B cell (primary cell): ENCODE data around the gene OCLN. TPM values are rescaled to one million over a fixed set of nuclear protein-coding genes. Genes with fewer than 3 reads are reported as not detected.
"Not testable (repeated sequence)": the region's sequence is repeated elsewhere in the genome, so short reads cannot be mapped to it uniquely, and the experiment has no call there.

Experiments used
- ATAC-seq: fragments of 200-7000 bp; cut with Tn5 transposase; one replicate; pipeline ENCODE4 v1.10.0; 2021; ENCODE audit warnings: low read depth, mild to moderate bottlenecking, moderate number of reproducible peaks, moderate library complexity
- CTCF ChIA-PET: fragments of 350-600 bp; sonication (Branson Sonifier 250); formaldehyde crosslinking; loops from one replicate; lab custom pipeline; 2021; ENCODE audit warnings: antibody characterized with exemption, inconsistent platforms; lab: Charles Lee
- POLR2A ChIA-PET: fragments of 350-600 bp; sonication (Branson Sonifier 250); formaldehyde crosslinking; loops from one replicate; lab custom pipeline; 2021; ENCODE audit warnings: antibody characterized with exemption; lab: Charles Lee
- DNase-seq: peaks from one replicate; pipeline ENCODE4 v3.0.0; 2013
- H2AFZ ChIP-seq: 2 replicates; pipeline ENCODE4 v1.6.1; 2012; ENCODE audit warnings: mild to moderate bottlenecking, low read depth, low read length; ENCODE audit not compliant: insufficient read depth, poor library complexity, severe bottlenecking
- H3K27ac ChIP-seq, 2 donors: 1 replicate in 1 of 2; 2 replicates in 1 of 2; pipeline ENCODE4 v1.5.1; 2012 to 2013; ENCODE audit warnings: low read length in 2 of 2, mild to moderate bottlenecking in 2 of 2, moderate library complexity in 1 of 2
- H3K27me3 ChIP-seq, 4 experiments: fragments of 200-600 bp in 1 of 4; sonication (generic) in 1 of 4; replicated peaks in 1 of 4; 1 replicate in 2 of 4; 2 replicates in 2 of 4; pipeline versions ENCODE4 v1.6.1 to v1.7.0; 2013 to 2016; ENCODE audit warnings: low read length in 3 of 4, mild to moderate bottlenecking in 2 of 4, mixed read lengths in 1 of 4, moderate library complexity in 1 of 4; ENCODE audit not compliant: insufficient read depth in 4 of 4, control insufficient read depth in 3 of 4; ENCODE audit errors: control extremely low read depth in 1 of 4
- H3K36me3 ChIP-seq, 2 experiments: replicated peaks in 1 of 2; 1 replicate in 1 of 2; 2 replicates in 1 of 2; pipeline versions ENCODE4 v1.6.1 to v1.7.1; 2013; ENCODE audit warnings: low read length in 1 of 2; ENCODE audit not compliant: insufficient read depth in 2 of 2, control insufficient read depth in 1 of 2; ENCODE audit errors: control extremely low read depth in 1 of 2, extremely low read depth in 1 of 2
- H3K4me1 ChIP-seq, 2 donors: fragments of 200-600 bp in 1 of 2; sonication (generic) in 1 of 2; 1 replicate in 1 of 2; 2 replicates in 1 of 2; pipeline versions ENCODE4 v1.5.1 to v1.6.1; 2013 to 2017; ENCODE audit warnings: low read length in 2 of 2; ENCODE audit not compliant: control insufficient read depth in 2 of 2, insufficient read depth in 2 of 2
- H3K4me2 ChIP-seq: replicated peaks from 2 replicates; pipeline ENCODE3; 2012; ENCODE audit warnings: mild to moderate bottlenecking, low read depth, low read length; ENCODE audit not compliant: poor library complexity, severe bottlenecking
- H3K4me3 ChIP-seq, 5 experiments: fragments of 200-600 bp in 1 of 5; sonication (generic) in 1 of 5; 1 replicate in 3 of 5; 2 replicates in 2 of 5; pipeline versions ENCODE4 v1.5.1 to v1.7.0; 2011 to 2016; ENCODE audit warnings: low read length in 4 of 5, mild to moderate bottlenecking in 4 of 5, low read depth in 2 of 5, control low read depth in 1 of 5, moderate library complexity in 1 of 5; ENCODE audit not compliant: insufficient read depth in 1 of 5; ENCODE audit errors: control extremely low read depth in 1 of 5, extremely low read depth in 1 of 5
- H3K79me2 ChIP-seq: fragments of 200-600 bp; sonication (generic); one replicate; pipeline ENCODE4 v1.6.0; 2016; ENCODE audit warnings: low read length; ENCODE audit not compliant: control insufficient read depth, insufficient read depth
- H3K9ac ChIP-seq: fragments of 200-600 bp; sonication (generic); 2 replicates; pipeline ENCODE4 v1.6.1; 2017; ENCODE audit warnings: mild to moderate bottlenecking, low read length, moderate library complexity
- H3K9me3 ChIP-seq, 3 donors: one replicate each; pipeline versions ENCODE4 v1.6.1 to v1.7.1; 2013; ENCODE audit warnings: low read length in 2 of 3; ENCODE audit not compliant: control insufficient read depth in 2 of 3, insufficient read depth in 1 of 3; ENCODE audit errors: control extremely low read depth in 1 of 3
- H4K20me1 ChIP-seq: 2 replicates; pipeline ENCODE4 v1.6.0; 2012; ENCODE audit warnings: mild to moderate bottlenecking, low read length; ENCODE audit not compliant: insufficient read depth, control insufficient read depth, poor library complexity, severe bottlenecking
- H3K27ac Mint-ChIP-seq: one replicate; pipeline ENCODE4 v1.8.0; 2021; ENCODE audit warnings: mixed read lengths
- H3K27me3 Mint-ChIP-seq: one replicate; pipeline ENCODE4 v1.8.0; 2021; ENCODE audit warnings: mixed read lengths
- H3K4me1 Mint-ChIP-seq: one replicate; pipeline ENCODE4 v1.8.0; 2021; ENCODE audit warnings: mixed read lengths
- H3K4me3 Mint-ChIP-seq: one replicate; pipeline ENCODE4 v1.8.0; 2021; ENCODE audit warnings: mixed read lengths
- H3K9me3 Mint-ChIP-seq: one replicate; pipeline ENCODE4 v1.8.0; 2022; ENCODE audit warnings: mixed read lengths; ENCODE audit not compliant: insufficient read depth
- WGBS: methylation state at CpG from one replicate; pipeline ENCODE4 v1.1.5; 2013; ENCODE audit warnings: missing lambda C conversion rate; ENCODE audit not compliant: insufficient coverage; 5-methylcytosine and 5-hydroxymethylcytosine counted together
- intact Hi-C: fragments of 100-400 bp; cut with micrococcal nuclease; formaldehyde crosslinking; loops from one replicate; pipeline ENCODE4 v1.10.0; 2022
- polyA plus RNA-seq: library from polyadenylated mRNA; depleted of rRNA; stranded (reverse); fragments of >200 nt; gene quantifications from 2 replicates; pipeline ENCODE4 v1.2.3, GENCODE V29; 2012
- total RNA-seq, 2 donors: library from RNA; stranded (reverse); fragments of 120-200 nt in 1 of 2; gene quantifications; 1 replicate in 1 of 2; 2 replicates in 1 of 2; pipeline versions ENCODE4 v1.2.3 to v1.2.4, GENCODE V29; 2013 to 2022

The OCLN gene
- total and polyA plus RNA-seq, 2 donors (not counting 1 experiment from before 2014, with no cell fraction given) = 4.3 to 5.6 TPM

- not testable (repeated sequence) for ATAC-seq
Observed at GRCh38 chr5:69596114-69596840, 103.7 kb downstream of the OCLN start.

GRCh38 chr5:69601947-69602346 is 109.4 kb downstream of the OCLN start:
- H3K9ac ChIP-seq, H3K27ac Mint-ChIP-seq, CTCF ChIA-PET, H3K27ac ChIP-seq, H3K4me2 ChIP-seq, H3K4me1 ChIP-seq, H3K4me1 Mint-ChIP-seq, H3K27me3 ChIP-seq, H3K9me3 Mint-ChIP-seq, H2AFZ ChIP-seq, H4K20me1 ChIP-seq, H3K4me3 ChIP-seq, DNase-seq, H3K4me3 Mint-ChIP-seq, H3K36me3 ChIP-seq, H3K9me3 ChIP-seq, POLR2A ChIA-PET, intact Hi-C loops, H3K79me2 ChIP-seq, H3K27me3 Mint-ChIP-seq: not testable (repeated sequence)
- WGBS = no CpG with 5 or more reads among the region's 6 CpGs
- ATAC-seq = peak; percentile 68

More at GRCh38 chr5:69596114-69596840, 103.7 kb downstream of the OCLN start:
- H3K4me1 Mint-ChIP-seq, H3K36me3 ChIP-seq, H3K4me2 ChIP-seq, H3K9me3 ChIP-seq, H3K27me3 Mint-ChIP-seq, H3K27me3 ChIP-seq, H4K20me1 ChIP-seq, POLR2A ChIA-PET, H2AFZ ChIP-seq, H3K27ac ChIP-seq, H3K9me3 Mint-ChIP-seq, H3K27ac Mint-ChIP-seq, H3K4me1 ChIP-seq, CTCF ChIA-PET, H3K4me3 Mint-ChIP-seq, H3K9ac ChIP-seq, intact Hi-C loops, H3K4me3 ChIP-seq, DNase-seq, H3K79me2 ChIP-seq: not testable (repeated sequence)
- no CpG with 5 or more reads among the region's 7 CpGs for WGBS

DNA sequence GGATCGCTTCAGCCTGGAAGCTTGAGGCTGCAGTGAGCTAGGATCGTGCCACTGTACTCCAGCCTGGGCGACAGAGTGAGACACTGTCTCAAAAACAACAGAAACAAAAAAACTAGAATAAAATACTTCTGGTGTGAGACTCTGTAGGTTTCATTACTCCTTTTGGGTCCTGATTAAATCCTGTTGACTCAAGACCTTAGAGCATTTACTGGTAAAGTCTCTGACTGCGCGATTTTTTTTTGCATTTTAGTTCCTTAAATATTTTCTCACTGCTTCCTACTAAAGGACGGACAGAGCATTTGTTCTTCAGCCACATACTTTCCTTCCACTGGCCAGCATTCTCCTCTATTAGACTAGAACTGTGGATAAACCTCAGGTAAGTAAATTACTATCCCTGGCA is 114.2 kb downstream of the OCLN start:
- not testable (repeated sequence) for H3K79me2 ChIP-seq, DNase-seq

More for the DNA sequence above, 114.2 kb downstream of the OCLN start:
- H3K4me3 ChIP-seq, H3K4me3 Mint-ChIP-seq, H3K27ac ChIP-seq, H3K9me3 ChIP-seq, H3K4me2 ChIP-seq, H3K27me3 Mint-ChIP-seq, H4K20me1 ChIP-seq, POLR2A ChIA-PET, H3K9me3 Mint-ChIP-seq, H3K27me3 ChIP-seq, H2AFZ ChIP-seq, H3K27ac Mint-ChIP-seq, H3K4me1 Mint-ChIP-seq, H3K9ac ChIP-seq, intact Hi-C loops, H3K4me1 ChIP-seq, CTCF ChIA-PET, H3K36me3 ChIP-seq: not testable (repeated sequence)
- WGBS = no CpG with 5 or more reads among the region's 6 CpGs
- peak; percentile 36 for ATAC-seq
